Activated naive CD4-positive, alpha-beta T cell treated with anti-CD3 and anti-CD28 coated beads, Interleukin-2, amount 50 U/mL, for 72 hours (primary cell): ENCODE measurements around the gene HOXA11. TPM values are rescaled to one million over a fixed set of nuclear protein-coding genes. Genes with fewer than 3 reads are reported as not detected.

Experiments
- total RNA-seq, 2 donors: library from RNA; stranded (reverse); gene quantifications; one replicate each; pipeline ENCODE4 v1.2.3, GENCODE V29; 2022

The HOXA11 gene
- total RNA-seq, 2 donors from 2014 or later, result not detected

Other genes starting within 250 kb of the HOXA11 start
- under 1 TPM in 1 of 2 donors, not detected in 1; 0.16 TPM for gene HOXA1, start 89.2 kb downstream of the HOXA11 start, total RNA-seq
- gene HOXA2, start 82.5 kb downstream of the HOXA11 start, total RNA-seq, result not detected
- under 1 TPM in 1 of 2 donors, not detected in 1; 0.59 TPM for gene HOXA4, start 54.5 kb downstream of the HOXA11 start, total RNA-seq
- gene HOXA5, start 41.6 kb downstream of the HOXA11 start, total RNA-seq, result not detected
- gene HOXA6, start 37.5 kb downstream of the HOXA11 start, total RNA-seq, result under 1 TPM in 1 of 2 donors, not detected in 1; 0.31 TPM
- gene HOXA3, start 32.6 kb downstream of the HOXA11 start, total RNA-seq, result not detected
- not detected for gene HOXA7, start 28.6 kb downstream of the HOXA11 start, total RNA-seq
- not detected for gene HOXA9, start 19.7 kb downstream of the HOXA11 start, total RNA-seq
- not detected for gene HOXA10, start 10.9 kb downstream of the HOXA11 start, total RNA-seq
- gene HOXA13, start 14.9 kb upstream of the HOXA11 start, total RNA-seq, result not detected
- not detected for gene EVX1, start 57.6 kb upstream of the HOXA11 start, total RNA-seq